ENCODE data around the gene SMIM33. TPM values are rescaled to one million over a fixed set of nuclear protein-coding genes. Genes with fewer than 3 reads are reported as not detected.
A peak's percentile ranks its signal among the peaks of the same experiment; 100 is the strongest.
"Not testable (repeated sequence)": the region's sequence is repeated elsewhere in the genome, so short reads cannot be mapped to it uniquely, and the experiment has no call there.

Gene SMIM33
- total RNA-seq, 2 donors from 2014 or later, result not detected

DNA sequence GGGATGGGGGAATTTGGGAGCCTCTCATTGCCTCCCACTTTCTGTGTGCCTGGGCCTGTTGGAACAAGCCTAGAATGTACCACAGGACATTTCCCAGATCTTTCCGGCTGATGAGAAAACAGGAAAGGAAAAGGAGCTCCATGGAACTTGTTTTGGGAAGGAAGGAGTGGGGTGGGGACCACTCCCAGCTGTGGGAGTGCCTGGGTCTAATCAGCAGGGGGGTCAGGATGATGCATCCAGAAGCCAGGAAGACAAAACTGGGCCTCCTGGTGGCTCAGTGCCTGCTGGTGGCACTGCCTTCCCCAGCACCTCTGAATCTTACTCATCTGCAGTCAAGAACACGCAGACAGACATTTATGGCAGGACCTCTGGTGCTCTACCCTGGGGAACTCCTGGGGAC lies 2.8 kb downstream of the SMIM33 start:
- Histone ChIP-seq H3K9me3 (no peaks in the 10 kb centered on the region), H3K27me3 (replicated peaks; ENCODE audit: insufficient read depth) (no peaks in the 10 kb centered on the region), H3K36me3 (peaks cover 33% of the 10 kb centered on the region), H3K4me1 (ENCODE audit: control insufficient read depth in 1 of 2, low read depth in 2 of 2) (peaks cover 0 to 7% of the 10 kb centered on the region in 2 donors), H3K4me3 (no peak overlapping the region), H3K27ac (peak overlapping the region in 1 of 2 donors; percentile 35)
- no peak for ATAC-seq (ENCODE audit: insufficient number of reproducible peaks, low FRiP score, low read depth)
- TF ChIP-seq CTCF (IDR thresholded peaks at IDR 0.05), result no peak
- no peak for DNase-seq (ENCODE audit: low spot score)

GRCh38 chr5:139474890-139475791 lies 4.3 kb downstream of the SMIM33 start:
- H3K27ac ChIP-seq, result no peak overlapping the region
- DNase-seq (ENCODE audit: low spot score) (no peak), ATAC-seq (ENCODE audit: insufficient number of reproducible peaks, low FRiP score, low read depth) (no peak)
- H3K27me3 ChIP-seq (replicated peaks; ENCODE audit: insufficient read depth), result no peaks in the 10 kb centered on the region
- no peak for TF ChIP-seq CTCF (IDR thresholded peaks at IDR 0.05)
- H3K9me3 ChIP-seq, result no peaks in the 10 kb centered on the region
- H3K36me3 ChIP-seq, result peaks cover 34% of the 10 kb centered on the region
- H3K4me3 ChIP-seq, result no peak overlapping the region
- peaks cover 2 to 21% of the 10 kb centered on the region in 2 donors for H3K4me1 ChIP-seq (ENCODE audit: control insufficient read depth in 1 of 2, low read depth in 2 of 2)

DNA sequence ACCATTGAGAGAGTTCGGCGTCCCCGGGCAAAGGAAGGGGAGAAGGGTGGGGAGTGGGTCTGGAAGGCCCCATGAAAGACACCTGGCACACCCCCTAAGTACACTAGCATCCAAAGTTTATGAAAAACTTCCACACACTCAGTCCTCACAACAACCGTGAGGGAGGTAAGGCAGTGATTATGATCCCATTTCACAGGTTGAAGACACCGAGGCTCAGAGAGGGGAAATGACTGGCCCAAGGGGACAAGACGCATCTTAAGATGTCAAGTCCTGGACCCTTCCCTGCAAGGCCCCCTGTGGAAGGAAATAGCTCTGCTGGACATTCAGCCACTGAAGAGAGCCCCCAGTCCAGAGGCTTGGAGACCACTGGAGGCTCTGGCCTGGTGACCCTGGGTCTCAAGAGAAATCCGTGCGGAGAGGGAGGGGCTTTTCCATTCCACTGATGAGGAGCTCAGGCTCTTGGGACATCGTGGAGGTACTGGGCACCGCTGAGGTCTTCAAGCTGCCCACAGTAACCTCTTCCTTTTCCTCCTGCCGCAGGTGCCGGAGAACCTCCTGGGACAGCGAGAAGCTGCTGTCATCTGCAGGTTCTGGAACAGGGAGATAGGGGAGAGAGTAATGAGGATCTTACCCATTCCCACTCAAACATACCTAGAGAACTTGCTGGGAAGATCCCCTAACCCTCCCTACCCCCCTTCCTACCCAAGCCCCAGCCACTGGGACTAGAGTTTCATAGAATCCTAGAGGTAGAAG lies 5.2 kb downstream of the SMIM33 start:
- peaks cover 11 to 30% of the 10 kb centered on the region in 2 donors for H3K4me1 ChIP-seq (ENCODE audit: control insufficient read depth in 1 of 2, low read depth in 2 of 2)
- ATAC-seq (ENCODE audit: insufficient number of reproducible peaks, low FRiP score, low read depth), result no peak

GRCh38 chr5:139478657-139479423 lies 8.0 kb downstream of the SMIM33 start:
- H3K27ac ChIP-seq, result peak overlapping the region; percentile 7 to 38
- DNase-seq (ENCODE audit: low spot score); H3K9me3 ChIP-seq; H3K4me3 ChIP-seq; H3K27me3 ChIP-seq (replicated peaks; ENCODE audit: insufficient read depth); ATAC-seq (ENCODE audit: insufficient number of reproducible peaks, low FRiP score, low read depth): not testable (repeated sequence)
- peaks cover 34% of the 10 kb centered on the region for H3K36me3 ChIP-seq
- peaks cover 20 to 39% of the 10 kb centered on the region in 2 donors for H3K4me1 ChIP-seq (ENCODE audit: control insufficient read depth in 1 of 2, low read depth in 2 of 2)

More for the DNA sequence above, 5.2 kb downstream of the SMIM33 start:
- H3K36me3 ChIP-seq, result peaks cover 34% of the 10 kb centered on the region
- TF ChIP-seq CTCF (IDR thresholded peaks at IDR 0.05), result no peak
- H3K27ac ChIP-seq, result no peak overlapping the region
- DNase-seq (ENCODE audit: low spot score), result no peak
- no peaks in the 10 kb centered on the region for H3K27me3 ChIP-seq (replicated peaks; ENCODE audit: insufficient read depth)
- no peak overlapping the region for H3K4me3 ChIP-seq
- no peaks in the 10 kb centered on the region for H3K9me3 ChIP-seq

DNA sequence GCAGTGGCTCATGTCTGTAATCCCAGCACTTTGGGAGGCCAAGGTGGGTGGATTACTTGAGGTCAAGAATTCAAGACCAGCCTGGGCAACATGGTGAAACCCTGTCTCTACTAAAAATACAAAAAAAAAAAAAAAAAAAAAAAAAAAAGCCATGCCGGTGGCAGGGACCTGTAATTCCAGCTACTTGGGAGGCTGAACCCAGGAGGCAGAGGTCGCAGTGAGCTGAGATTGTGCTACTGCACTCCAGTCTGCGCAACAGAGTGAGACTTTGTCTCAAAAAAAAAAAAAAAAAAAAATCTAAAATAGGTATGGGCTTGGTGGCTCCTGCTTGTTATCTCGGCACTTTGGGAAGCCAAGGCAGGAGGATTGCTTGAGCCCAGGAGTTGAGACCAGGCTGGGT lies 8.9 kb downstream of the SMIM33 start:
- H3K9me3 ChIP-seq; DNase-seq (ENCODE audit: low spot score); ATAC-seq (ENCODE audit: insufficient number of reproducible peaks, low FRiP score, low read depth); H3K27me3 ChIP-seq (replicated peaks; ENCODE audit: insufficient read depth); H3K4me3 ChIP-seq: not testable (repeated sequence)
- peaks cover 22 to 42% of the 10 kb centered on the region in 2 donors for H3K4me1 ChIP-seq (ENCODE audit: control insufficient read depth in 1 of 2, low read depth in 2 of 2)
- H3K27ac ChIP-seq, result peak overlapping the region in 1 of 2 donors; percentile 7
- H3K36me3 ChIP-seq, result peaks cover 34% of the 10 kb centered on the region

Data from thoracic aorta (tissue), 2 donors.